ENCODE data around the gene EXOSC1. TPM values are rescaled to one million over a fixed set of nuclear protein-coding genes. Genes with fewer than 3 reads are reported as not detected.

Gene EXOSC1
- total and polyA plus RNA-seq, 11 donors, result 14.8 to 34.5 (median 17.3) TPM

DNA sequence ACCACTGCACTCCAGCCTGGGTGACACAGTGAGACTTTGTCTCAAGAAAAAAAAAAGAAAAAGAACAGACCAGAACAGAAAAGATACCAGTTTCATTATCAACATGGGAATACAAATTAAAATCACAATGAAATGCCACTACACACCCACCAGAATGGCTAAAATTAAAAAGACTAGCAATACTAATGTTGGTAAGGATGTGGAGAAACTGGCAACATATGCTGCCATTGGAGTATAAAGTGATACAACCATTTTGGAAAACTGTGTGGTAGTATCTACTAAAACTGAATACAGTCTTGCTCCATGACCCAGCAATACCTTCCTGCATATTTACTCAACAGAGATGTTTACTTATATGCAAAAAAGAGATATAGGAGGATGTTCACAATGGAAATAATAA, 41.8 kb downstream of the EXOSC1 start:
- no peak for DNase-seq
- Histone ChIP-seq H3K27me3 (no peaks in the 10 kb centered on the region), H3K4me3 (no peak overlapping the region), H3K9me3 (no peaks in the 10 kb centered on the region), H3K36me3 (peaks cover 0 to 3% (median 0%) of the 10 kb centered on the region in 9 donors), H3K4me1 (peaks cover 0 to 48% (median 18%) of the 10 kb centered on the region in 12 donors), H3K27ac (no peak overlapping the region)
- intact Hi-C loops (cut with DNase I), result loop anchor here in 4 of 10 donors (5.0 to 10.0 kb wide), 4 partner anchors 67 to 331 kb away; partner anchors contain the start of gene ZFYVE27 (in 1 of the 4)
- ATAC-seq, result no peak
- no peak for TF ChIP-seq POLR2A (IDR thresholded peaks at IDR 0.05)
- no peak for TF ChIP-seq CTCF (IDR thresholded peaks at IDR 0.05)

DNA sequence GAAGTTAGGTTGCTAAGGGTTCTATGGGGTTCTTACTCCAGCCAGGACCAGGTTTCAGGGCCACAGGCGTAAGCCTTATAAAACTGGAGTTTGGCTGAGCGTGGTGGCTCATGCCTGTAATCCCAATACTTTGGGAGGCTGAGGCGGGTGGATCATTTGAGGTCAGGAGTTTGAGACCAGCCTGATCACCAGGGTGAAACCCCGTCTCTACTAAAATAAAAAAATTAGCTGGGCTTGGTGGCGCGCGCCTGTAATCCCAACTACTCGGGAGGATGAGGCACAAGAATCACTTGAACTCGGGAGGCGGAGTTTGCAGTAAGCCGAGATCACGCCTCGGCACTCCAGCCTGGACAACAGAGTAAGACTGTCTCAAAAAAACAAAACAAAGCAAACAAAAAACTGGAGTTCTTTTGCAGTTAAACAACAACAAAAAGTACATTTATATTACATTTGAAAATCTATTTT, 44.3 kb downstream of the EXOSC1 start:
- no peak for DNase-seq
- peaks cover 0 to 23% (median 11%) of the 10 kb centered on the region in 12 donors for H3K4me1 ChIP-seq
- no peak for TF ChIP-seq CTCF (IDR thresholded peaks at IDR 0.05)
- peak in 1 of 2 donors; percentile 6 for TF ChIP-seq POLR2A (IDR thresholded peaks at IDR 0.05)
- WGBS, 4 donors, result 66 to 74% (median 70%) methylated on average over 13 of the region's 13 CpGs
- peak overlapping the region in 11 of 12 donors; percentile 31 to 86 (median 71) for H3K27ac ChIP-seq
- H3K9me3 ChIP-seq, result no peaks in the 10 kb centered on the region
- H3K27me3 ChIP-seq, result no peaks in the 10 kb centered on the region
- no peak for ATAC-seq
- peak overlapping the region; percentile 55 to 93 (median 78) for H3K4me3 ChIP-seq
- H3K36me3 ChIP-seq, result peaks cover 0 to 20% (median 9%) of the 10 kb centered on the region in 9 donors
- intact Hi-C loops (cut with DNase I), result loop anchor here in 4 of 10 donors (5.0 to 10.0 kb wide), 4 partner anchors 64 to 333 kb away; partner anchors contain the start of gene ZFYVE27 (in 1 of the 4)

DNA sequence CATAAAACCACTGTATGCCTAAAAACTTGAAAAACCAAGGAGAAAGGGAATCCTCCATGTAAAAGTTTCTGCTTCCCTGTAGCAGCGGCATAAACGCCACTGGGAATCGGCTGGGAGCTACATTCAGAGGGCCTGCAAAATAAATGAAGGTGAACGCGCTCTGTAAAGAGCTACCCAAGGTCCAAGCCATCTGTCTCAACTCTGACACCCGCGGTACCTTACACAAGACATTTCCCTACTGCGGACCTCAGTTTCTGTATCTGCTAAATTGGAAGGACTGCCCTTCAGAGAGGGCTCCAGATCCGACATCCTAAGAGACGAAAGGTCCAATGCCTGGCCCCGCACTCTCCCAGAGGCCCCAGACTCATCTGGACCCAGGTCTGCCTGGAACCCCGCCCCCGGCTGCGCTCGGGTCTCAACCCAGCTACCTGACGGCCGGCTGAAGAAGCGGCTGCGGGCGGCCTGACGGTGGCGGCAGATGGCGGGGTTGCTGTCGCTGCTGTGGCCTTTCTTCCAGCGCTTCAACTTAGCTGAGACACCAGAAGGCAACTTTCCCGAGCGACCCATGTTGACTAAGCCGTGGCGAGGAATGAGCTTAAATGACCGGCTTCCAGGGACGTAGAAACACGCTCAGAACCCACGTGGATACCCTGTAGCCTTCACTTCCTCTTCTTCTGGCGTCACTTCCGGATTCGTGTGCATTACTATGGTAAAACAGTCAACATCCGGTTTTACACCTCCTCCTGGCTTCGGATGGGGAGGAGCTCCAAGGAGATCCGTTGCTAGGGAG, 44.9 kb downstream of the EXOSC1 start, which contains the start of gene RRP12:
Gene RRP12 (minus strand): TSS at position 676 of the 790 bp plus-strand sequence. CDS start 109 bp downstream, at position 567.
- Histone ChIP-seq H3K27me3 (no peaks in the 10 kb centered on the region), H3K4me1 (peaks cover 0 to 20% (median 11%) of the 10 kb centered on the region in 12 donors), H3K36me3 (peaks cover 0 to 27% (median 16%) of the 10 kb centered on the region in 9 donors), H3K4me3 (peak within 1 kb of the TSS; percentile 55 to 93 (median 78)), H3K27ac (peak within 1 kb of the TSS; percentile 29 to 86 (median 75)), H3K9me3 (no peaks in the 10 kb centered on the region)
- TF ChIP-seq CTCF (IDR thresholded peaks at IDR 0.05), result peak in 2 of 12 donors; percentile 18 to 30
- no peak for TF ChIP-seq POLR2A (IDR thresholded peaks at IDR 0.05)
- intact Hi-C loops (cut with DNase I), result loop anchor here in 4 of 10 donors (5.0 to 10.0 kb wide), 4 partner anchors 64 to 334 kb away; partner anchors contain the start of gene ZFYVE27 (in 1 of the 4)
- 1 to 2% (median 1%) methylated on average over 22 to 39 of the region's 39 CpGs for WGBS, 4 donors
- peak; percentile 90 to 98 (median 97) for ATAC-seq
- peak; percentile 71 to 92 (median 91) for DNase-seq

Measured in heart left ventricle (tissue), 16 donors.